Epidermal melanocyte (primary cell): Measurements from ENCODE around the gene ROBO1.
"Not testable (repeated sequence)": the region's sequence is repeated elsewhere in the genome, so short reads cannot be mapped to it uniquely, and the experiment has no call there.

Experiments
- DNase-seq: peaks from one replicate; pipeline ENCODE4 v3.0.0; 2011; ENCODE audit warnings: low spot score; ENCODE audit not compliant: insufficient read length

ROBO1 gene

DNA sequence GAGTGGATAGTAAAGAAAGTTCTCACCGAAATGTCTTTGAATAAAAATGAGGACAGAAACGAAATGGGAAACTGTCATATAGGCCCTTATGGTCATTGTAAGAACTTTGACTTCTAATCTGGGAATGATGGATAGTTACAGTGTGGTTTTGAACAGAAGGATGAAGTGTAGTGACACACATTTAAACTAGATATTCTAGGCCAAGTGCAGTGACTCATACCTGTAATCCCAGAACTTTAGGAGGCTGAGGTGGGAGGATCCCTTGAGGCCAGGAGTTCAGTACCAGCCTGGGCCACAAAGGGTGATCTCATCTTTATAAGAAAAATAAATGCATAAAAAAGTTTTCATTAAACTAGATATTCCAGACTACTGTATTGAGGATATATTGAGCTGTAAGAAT is 452.8 kb downstream of the ROBO1 start:
- DNase-seq = no peak

DNA sequence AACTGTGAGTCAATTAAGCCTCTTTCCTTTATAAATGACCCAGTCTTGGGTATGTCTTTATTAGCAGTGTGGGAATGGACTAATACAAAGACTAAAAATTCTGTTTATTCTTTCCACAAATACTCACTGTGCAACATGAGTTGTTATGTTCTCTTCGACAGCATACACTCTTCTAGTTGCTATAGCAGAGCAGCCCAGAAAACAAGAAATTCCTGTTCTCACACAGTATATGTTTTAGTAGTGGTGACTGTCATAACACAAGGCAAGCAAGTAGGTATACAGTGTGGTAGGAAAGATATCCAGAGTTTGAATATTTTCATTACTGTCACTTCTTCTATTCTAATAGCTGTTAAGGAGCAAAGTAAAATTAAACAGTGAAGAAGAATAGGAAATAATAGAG is 453.3 kb downstream of the ROBO1 start:
- no peak for DNase-seq

DNA sequence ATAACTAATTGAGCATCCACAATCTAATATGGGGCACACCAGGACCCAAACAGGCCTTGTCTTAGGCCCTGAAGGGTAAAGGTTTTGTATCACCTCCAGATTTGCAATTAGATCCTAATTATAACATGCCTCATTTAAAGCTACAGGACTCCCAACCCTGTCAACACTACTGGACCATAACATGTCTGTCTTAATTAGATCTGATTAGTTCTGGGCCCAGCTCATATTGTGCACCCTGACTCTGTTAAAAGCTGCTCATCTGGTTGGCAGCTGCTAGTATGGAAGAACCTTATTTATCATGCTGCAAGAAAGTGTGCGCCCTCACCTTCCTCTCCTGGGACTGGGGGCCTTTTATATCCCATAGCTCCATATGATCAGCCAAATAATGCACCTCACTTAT is 457.8 kb downstream of the ROBO1 start:
- DNase-seq = no peak

DNA sequence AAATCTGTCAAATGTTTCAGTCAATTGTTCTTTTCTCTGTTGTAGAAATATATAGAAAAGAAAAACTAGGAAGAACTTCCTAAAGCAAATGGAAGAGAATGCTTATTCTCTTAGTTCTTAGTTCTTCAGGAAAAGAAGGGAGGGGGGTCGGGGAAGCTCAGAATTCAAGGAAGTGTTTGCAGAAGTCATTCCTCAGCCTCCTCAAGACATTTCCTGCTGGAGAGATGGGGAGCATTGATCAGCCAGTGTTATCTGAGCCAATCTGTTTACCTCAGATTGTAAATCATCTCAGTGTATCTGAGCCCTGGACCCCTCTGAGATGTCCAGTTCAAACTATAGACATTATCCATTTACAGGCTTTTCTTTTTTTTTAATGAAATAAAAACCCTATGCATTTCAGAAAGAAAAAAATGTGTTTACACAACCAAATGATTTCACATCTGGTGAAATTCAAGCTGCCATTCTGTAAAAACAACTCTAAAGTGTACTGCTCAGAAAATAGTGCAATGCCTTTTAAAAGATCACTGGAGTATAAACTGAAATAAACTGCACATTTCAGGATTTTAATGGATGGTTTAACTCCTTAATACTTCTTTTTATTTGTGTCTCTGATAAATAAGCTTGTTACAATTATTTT is 460.7 kb downstream of the ROBO1 start:
- no peak for DNase-seq

DNA sequence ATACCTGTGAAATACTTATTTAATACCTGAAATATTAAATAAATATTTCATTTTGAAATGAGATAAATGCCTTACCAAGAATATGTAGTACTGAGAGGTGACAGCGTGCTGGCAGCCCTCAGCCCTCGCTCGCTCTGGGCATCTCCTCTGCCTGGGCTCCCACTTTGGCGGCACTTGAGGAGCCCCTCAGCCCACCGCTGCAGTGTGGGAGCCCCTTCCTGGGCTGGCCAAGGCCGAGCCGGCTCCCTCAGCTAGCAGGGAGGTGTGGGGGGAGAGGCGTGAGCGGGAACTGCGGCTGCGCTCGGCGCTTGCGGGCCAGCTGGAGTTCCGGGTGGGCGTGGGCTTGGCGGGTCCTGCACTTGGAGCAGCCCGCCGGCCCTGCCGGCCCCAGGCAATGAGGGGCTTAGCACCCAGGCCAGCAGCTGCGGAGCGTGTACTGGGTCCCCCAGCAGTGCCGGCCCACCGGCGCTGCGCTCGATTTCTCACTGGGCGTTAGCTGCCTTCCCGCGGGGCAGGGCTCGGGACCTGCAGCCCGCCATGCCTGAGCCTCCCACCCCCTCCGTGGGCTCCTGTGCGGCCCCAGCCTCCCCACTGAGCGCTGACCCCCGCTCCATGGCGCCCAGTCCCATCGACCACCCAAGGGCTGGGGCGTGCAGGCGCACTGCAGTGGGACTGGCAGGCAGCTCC is 467.7 kb downstream of the ROBO1 start:
- DNase-seq = not testable (repeated sequence)

DNA sequence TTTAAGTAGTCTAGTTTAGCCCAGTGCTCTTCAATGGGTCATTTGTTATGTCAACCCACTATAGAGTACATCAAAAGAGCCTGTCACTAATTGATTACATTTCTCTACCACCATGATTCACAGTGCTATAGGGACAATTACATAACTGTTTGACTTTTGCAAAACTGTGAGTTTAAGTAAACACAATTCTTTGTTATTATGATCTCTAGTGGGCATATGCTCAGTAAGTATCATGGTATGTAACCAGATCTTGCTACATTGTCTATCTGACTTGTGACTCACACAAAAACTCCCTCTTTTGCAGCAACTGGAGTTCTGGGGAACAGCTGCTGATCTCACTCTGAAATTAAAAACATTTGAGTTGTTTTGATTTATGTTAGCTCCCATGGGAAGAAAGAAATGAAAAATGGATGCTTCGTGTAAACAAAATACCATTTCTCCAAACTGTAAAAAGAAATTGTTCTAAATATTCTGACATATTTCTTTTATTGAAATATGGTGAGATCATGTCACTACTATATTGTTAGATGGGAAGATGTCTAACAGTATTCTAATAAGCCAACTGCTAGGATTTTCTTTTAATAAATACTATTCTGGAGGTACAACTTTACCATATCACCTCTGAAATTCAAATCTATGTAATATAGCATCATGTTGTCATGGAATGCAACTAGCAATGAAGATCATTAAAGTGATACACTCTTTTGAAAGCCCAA is 470.4 kb downstream of the ROBO1 start:
- DNase-seq = peak; percentile 49

DNA sequence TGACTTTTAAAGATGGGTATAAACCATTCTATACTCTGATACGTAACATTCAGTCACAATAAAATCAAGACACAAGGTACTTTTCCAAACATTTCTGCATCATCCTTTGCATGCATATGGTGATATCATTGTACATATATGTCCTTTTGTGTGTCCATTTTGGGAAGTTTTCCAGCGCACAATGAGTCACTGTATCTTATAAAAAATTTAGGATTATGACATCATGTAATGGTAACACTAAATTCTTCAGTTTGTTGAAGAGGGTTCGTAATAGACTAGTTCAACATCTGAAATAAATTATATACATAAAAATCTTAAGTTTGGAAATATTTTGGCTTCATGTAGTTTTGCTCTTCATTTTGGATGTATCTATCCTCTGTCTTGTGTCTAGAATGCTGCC is 480.9 kb downstream of the ROBO1 start:
- no peak for DNase-seq

DNA sequence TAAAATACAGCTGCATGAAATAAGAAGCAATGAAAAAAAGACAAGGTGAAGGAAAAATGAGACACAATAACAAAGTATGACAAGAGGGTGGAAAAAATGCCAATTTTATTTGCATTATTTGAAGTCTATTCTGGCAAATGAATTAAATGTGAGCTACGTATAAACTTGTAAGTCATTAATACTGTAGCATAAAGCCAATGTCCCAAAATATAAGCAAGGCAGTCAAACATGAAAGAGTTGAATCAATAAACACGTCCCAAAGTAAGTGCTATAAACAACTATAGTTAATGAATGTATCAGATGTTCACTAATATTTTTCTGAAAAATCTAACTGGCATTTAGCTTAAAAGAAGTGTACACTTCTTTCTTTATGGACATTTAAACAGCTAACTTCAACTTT is 481.9 kb downstream of the ROBO1 start:
- DNase-seq = no peak

DNA sequence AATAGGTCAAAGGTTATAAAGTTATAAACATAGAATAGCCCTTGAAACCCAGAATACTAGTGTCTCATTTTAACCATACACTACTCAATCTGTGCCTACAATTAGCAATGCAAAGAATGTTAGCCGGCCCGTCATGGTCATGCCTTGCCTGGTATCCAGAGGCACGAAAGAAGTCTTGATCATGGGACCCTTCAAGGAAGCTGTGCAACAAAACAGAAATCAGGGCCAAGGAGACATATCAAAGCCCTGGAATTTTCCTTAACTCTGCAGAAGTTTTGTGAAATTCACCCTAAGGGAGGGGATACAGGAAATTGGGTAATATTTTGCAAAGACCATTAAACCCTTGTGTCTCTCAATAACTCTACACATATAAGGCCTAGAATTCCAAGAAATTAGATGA is 482.4 kb downstream of the ROBO1 start:
- no peak for DNase-seq

DNA sequence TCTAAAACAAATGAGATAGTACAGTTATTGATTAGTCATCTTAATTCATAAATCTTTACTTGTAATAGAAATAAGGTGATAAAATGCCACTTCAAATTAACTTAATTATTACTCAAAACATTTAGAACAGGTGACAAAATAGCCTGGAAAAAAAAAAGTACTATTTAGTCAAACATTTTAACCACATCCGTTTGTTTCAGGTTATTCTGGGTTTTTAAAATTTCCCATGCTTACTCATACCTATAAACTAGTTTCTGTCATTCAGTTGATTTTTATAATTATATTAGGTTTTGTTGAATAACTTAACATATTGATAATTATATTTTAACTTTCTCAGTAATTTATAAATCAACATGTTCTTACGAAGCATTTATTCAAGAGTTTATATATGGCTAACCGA is 483.0 kb downstream of the ROBO1 start:
- DNase-seq = no peak

DNA sequence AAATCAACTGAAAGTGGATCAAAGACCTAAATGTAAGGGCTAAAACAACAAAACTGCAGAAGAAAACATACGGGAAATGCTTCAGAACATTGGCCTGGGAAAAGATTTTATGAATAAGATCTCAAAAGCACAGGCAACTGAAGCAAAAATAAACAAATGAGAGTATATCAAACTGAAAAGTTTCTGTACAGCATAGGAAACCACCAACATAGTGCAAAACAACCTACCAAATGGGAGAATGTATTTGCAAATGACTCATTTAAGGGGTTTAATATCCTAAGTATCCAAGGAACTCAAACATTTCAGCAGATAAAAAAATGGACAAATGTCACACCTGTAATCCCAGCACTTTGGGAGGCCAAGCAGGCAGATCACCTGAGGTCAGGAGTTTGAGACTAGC is 489.1 kb downstream of the ROBO1 start:
- DNase-seq = no peak

DNA sequence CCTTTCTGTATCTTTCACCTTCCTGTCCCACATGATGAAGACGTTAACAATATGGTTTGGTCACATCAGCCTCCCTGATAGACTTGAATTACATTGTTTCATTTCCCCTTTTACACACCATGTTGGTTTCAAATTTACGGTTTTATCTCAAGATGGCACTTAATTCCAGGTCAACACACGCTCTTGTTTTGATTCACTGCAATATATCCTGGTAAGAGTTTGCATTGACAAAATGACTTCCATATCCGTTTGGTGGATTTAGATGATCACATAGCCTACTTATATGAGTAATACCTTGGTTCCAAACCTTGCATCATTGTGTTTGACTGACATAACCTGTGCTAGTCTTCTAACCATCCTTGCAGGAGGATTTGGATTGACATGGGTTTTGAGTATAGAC is 499.4 kb downstream of the ROBO1 start:
- no peak for DNase-seq

DNA sequence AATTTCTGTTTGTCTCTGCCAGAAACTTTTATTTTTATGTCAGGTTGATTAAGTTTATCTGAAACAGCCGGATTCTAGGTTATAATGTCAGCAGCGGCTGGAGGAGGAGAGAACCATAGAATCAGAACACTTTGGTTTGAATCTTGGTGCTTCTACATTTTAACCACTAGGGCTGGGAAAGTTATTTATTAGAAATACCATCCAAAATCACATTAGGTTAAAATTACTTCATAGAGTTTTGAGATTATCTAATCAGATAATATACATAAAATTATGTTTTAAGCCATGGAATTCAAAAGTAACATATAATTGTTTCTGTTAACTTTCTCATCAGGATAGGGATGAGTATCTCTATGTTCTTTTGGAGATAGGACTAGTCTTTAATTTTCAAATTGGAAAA is 502.9 kb downstream of the ROBO1 start:
- no peak for DNase-seq

DNA sequence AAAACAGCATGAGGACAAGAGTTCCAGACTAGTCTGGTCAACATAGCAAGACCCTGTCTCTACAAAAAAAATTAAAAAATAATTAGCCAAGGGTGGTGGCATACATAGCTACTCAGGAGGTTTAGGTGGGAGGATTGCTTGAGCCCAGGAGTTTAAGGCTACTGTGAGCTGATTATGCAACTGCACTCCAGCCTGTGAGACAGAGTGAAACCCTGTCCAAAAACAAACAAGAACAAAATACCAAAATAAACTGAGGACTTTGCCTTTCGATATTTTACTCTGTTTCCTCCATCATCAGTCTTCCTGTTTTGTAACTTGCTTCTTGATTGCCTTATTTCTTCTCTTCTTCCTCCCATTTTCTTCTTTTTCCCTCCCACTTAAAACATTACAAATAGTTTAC is 504.4 kb downstream of the ROBO1 start:
- no peak for DNase-seq

DNA sequence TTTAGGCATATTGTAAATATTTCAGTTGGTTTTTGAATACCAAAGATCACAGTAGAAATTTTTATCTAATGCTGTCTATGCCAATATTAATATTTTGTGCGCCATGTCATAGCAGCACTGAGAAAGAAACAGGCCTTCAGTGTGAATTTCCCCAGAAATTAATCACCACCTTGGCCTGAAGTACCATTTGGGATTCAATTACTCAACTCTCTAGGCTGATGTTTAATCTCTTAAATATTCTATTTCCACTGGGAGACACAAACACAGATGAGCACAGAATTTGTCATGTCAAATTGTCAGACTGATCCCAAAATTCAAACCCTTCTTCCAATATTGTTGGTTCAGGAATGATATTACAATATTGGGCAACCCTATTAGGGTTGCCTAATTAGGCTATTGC is 509.3 kb downstream of the ROBO1 start:
- DNase-seq = no peak

DNA sequence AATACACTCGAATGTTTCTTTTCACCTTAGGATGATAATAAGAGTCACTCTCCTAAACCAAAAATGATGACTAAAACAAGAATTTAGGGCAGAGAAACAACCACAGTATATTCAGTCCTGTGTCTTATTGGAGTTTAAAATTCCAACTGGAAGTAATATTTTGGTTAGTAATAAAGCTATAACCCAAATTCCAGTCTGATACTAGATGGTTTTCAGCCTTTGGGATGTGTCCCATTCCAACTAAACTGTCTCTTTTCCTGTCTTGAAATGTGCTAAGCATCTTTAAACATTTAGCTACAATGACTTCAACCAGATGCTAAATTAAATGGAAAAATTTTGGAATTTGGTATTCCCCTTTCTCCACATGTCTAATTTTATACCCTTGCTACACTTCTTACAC is 510.0 kb downstream of the ROBO1 start:
- DNase-seq = no peak

DNA sequence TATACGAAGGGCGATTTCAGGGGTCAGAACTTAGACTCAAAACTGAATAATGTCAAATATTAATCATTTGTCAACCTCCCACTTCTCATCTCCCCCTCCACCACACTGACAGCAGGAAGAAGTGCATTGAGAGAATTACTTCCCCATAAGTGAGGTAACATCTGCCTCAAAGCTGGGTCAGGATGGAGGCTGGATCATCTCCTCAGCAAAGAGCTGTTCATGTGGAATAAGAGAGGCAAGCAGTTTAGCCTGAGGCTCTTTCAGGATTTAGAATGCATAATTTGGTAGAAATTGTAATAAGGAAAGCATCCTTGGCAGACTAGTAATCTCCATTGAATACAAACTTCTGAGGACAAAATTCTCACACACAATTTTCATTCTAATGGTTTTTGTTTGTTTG is 512.1 kb downstream of the ROBO1 start:
- DNase-seq = no peak

DNA sequence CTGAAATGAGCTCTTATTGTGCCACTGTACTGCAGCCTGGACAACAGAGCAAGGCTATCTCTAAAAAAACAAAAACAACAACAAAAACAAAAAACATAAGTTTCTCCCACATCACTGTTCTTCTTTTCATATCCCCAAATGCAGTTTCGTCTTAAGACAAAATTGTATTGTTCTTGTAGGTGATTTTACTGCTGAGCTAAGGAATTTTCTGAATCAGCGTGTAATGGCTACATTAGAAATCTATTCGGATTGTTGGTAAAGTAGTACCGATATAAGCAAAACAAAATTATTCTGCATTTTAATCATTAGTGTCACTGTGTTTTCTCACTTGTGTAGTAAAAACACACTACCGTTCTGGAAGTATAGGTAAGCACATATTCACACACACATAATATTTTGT is 512.5 kb downstream of the ROBO1 start:
- DNase-seq = no peak

DNA sequence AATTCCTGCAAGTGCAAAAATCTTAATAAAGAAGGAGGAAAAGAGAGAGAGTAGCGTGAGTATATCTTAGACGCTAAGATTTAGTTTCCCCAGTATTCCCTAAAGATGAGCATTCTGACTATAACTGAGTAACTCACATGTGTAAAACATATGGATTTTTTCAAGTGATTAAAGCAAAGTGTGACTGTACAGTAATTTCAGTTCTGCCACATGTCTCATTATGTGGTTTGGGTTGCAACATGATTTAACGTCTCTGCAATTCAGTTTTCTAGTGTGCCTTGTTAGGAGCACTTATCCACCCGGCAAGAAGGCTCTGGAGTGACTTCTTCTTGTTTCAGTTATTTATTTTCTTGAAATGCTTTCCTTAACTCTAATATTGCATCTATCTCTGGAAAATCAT is 514.1 kb downstream of the ROBO1 start:
- DNase-seq = no peak

DNA sequence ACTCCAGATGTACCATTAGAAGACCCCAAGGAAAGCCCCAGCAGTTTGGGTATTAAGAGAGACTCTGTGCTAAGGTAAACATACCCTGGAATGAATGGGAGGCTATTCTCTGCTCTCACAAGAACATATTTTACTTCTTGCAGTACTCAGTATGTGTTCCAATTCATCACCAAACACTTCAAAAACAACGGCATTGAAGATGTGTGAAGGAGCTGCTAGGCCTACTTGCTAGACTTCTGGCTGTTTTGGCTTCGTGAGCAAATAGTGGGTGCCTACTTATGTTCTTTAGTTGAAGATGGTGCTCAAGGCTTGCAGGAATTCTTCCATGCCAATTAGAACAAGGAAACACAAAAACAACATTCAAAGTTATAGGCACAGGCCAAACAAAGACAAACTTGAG is 514.5 kb downstream of the ROBO1 start:
- DNase-seq = no peak

DNA sequence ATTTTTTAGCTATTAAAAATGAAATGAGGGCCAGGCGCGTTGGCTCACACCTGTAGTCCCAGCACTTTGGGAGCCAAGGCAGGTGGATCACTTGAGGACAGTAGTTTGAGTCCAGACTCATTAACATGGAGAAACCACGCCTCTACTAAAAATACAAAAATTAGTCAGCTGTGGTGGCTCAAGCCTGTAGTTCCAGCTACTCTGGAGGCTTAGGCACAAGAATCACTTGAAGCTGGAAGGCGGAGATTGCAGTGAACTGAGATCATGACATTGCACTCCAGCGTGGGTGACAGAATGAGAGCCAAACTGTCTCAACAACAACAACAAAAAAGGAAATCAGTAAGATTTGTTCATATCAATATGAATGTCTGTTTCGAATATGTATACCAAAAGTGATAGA is 517.1 kb downstream of the ROBO1 start:
- DNase-seq = no peak

DNA sequence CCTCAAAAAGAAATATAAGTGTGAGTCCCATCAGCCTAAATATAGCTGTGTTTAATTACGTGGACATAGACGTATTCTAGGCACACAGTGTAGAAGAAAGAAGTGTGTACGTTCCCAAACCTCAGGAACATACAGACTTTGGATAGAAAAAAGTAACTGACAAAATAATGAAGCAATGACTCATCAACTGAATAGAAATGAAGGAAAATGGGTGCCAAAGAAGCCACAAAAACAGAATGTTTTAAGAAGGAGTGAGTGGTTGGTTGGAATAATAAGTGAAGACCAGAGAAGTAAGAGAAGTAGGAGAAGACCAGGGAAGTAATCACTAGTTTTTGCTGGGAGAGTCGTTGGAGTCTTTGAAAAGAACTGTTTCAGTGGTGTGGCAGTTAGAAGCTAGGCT is 518.1 kb downstream of the ROBO1 start:
- DNase-seq = no peak

DNA sequence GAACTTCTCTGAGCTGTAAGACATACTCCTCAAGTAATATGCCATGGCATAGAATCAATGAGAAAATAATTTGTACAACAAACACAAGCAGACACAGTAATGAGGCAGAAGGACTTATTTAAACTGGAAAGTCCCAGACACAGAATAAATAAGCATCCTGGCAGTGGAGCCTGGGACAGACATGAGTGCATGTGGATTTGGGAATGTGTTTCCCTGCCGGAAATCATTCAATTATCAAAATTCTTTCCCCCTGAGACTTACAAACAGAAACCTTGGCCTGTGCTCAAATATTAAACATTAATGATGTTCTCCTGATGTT is 520.1 kb downstream of the ROBO1 start:
- no peak for DNase-seq
